NCI-H2029 (cell line): Measurements from ENCODE around the gene SF3B3.

ENCODE experiments used
- DNase-seq: peaks from one replicate; lab custom pipeline; 2025; lab: John Stamatoyannopoulos, UW

Gene SF3B3

GRCh38 chr16:70523743-70524398 is at the start of gene SF3B3:
Gene SF3B3 (plus strand): TSS chr16:70523816. CDS start chr16:70526657, 2,841 bp downstream.
- peak; percentile 56 for DNase-seq

- no peak for DNase-seq
Measured at GRCh38 chr16:70474320-70475053, 49.1 kb upstream of the SF3B3 start.

- DNase-seq = no peak
Measured at GRCh38 chr16:70475054-70475871, 48.4 kb upstream of the SF3B3 start.

GRCh38 chr16:70476272-70477020 is 47.2 kb upstream of the SF3B3 start:
- DNase-seq = no peak

GRCh38 chr16:70478169-70478568 is 45.4 kb upstream of the SF3B3 start:
- DNase-seq = no peak

DNA sequence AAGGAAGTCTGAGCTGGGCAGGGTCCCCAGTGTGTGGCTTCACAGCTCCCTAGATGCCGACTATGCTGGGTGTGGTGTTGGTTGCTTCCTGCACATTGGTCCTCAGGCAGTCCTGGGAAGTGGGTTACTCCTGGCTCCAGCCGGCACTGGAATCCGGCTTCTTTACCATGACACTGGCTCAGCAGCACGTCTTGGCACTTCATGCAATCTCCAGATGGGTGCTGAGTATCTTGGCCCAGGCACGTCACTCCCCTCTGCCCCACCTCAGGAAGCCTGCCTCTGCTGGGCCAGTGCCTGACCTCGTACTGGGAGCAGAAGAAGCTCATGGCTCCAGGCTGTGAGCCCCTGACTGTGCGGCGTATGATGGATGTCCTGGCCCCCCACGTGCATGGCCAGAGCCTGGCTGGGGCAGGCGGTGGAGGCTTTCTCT is 44.7 kb upstream of the SF3B3 start:
- DNase-seq = no peak

DNA sequence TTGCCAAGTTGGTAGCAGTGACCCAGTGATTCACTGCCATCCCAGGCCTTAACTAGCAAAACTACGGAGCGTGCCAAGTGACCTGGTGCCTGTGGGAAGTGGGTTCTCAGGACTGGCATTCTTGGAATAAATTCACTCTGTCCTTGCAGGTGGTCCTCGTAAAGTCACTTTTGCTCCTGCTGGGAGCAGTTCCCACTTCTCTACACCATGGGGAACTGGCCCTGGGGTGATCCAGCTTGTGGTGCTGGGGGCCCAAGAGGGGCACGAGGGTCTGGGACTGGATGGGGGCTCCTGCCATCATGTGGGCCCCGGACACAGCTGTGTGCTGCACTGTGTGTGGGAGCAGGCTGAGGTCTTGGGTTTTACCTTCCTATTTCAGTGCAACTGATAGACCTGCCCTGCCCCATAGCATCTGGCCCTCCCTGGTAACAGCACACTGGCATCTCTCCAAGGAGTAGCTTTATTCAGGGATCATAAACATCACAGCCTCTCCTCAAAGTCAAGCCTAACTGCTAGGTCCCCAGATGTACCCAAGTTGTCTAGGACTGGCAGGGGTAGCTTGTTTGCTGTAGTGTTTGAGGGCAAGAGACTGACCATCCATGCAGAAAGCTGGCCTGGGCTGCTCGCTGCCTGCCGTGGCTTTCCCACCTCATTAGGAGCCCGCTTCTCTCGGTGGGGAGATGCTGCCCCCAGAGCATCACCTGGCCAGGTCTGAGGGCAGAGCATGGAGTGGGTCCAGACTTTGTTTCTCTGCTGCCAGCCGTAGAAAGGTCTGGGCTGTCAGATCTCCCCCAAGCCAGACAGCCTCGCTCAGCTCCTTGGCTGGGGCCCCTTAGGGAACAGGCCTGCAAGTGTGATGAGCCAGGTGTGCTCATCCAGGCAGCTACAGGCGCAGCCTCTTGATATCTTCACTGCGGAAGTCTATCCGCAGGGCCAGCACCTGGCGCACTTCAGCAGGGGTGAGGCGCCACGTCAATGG is 43.2 kb upstream of the SF3B3 start:
- DNase-seq = no peak

DNA sequence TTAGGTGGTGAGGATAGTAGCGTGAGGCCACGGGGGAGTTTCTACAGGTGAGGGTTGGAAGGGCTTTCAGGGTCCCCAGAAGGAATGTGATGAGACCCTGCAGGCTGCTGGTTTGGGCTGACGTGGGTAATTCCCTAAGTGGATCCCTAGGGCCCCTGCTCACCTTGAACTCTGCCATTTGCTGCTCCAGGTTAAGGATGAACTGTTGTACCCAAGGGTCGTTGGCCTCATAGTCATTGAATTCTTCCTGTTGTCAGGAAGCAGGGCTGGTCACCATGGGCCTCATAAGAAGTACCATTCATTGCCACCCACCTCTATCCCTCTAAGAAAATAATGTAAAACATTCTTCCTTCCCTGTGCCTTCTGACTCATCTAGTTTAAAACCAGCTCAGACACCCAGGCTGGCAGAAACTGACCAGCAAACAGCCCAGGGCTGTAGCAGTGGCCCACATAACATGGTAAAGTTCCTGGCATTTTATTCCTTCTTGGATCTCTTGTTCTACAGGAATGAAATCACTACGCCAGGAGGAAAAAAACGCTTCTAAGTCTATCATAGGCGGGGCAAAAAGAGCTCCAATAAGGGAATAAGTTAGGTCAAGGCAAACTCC is 41.6 kb upstream of the SF3B3 start:
- no peak for DNase-seq

DNA sequence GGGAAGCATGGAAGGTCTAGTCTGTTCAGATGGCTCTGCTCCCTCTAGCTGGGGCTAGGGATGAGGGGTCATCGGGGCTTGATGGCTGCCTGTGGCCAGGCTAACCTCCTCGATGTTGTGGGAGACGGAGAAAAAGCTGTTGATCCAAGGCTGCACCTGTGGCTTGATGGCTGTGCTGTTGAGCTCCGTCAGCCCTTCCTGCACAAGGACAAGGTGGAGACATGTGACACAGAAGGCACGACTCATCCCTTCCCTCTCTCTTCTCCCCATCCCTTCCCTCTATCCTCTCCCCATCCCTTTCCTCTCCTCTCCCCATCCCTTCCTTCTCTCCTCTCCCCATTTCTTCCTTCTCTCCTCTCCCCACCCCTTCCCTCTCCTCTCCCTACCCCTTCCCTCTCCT is 41.0 kb upstream of the SF3B3 start:
- DNase-seq = no peak

GRCh38 chr16:70483426-70483825 is 40.2 kb upstream of the SF3B3 start:
- no peak for DNase-seq

DNA sequence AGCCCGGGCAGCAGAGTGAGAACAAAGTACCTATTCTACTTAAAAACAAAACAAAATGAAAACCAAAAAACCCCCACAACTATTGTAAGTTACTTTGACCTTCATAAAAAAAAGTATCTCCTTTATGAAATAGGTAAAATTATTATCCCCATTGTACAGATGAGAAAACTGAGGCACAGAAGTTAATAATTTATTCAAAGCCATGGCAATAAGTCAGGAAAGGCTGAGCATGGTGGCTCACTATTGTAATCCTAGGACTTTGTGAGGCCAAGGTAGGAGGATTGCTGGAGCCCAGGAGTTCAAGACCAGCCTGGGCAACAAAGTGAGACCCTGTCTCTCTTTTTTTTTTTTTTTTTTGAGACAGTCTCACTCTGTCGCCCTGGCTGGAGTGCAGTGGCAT is 38.7 kb upstream of the SF3B3 start:
- no peak for DNase-seq

GRCh38 chr16:70490261-70490660 is 33.4 kb upstream of the SF3B3 start:
- no peak for DNase-seq

- no peak for DNase-seq
Measured at GRCh38 chr16:70493802-70494201, 29.8 kb upstream of the SF3B3 start.

DNA sequence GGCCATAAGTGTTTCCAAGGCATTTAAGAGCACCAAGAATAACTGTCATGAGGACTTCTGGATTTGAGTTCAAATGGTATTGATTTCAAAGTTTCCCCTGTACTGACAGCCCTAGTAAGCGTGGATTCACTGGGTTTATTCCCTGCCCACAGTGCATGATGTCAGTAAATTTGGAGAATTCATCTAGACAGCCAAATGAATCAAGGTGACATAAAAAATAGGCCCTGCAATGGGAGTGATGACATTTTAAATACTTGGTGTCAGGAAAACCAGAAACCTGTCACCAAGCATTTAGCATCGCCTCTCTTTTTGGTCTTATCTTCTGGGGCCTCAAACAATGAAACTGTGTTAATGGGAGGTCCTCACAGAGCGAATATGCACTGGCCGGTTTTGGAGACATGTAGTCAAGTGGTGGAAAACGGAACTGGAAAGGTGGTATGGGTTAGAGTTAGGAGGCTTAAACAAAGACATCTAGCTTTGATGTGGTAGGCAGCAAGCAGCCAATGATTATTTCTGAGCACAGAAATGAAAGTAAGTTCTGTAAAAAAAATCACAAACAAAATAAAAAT is 29.3 kb upstream of the SF3B3 start:
- no peak for DNase-seq

DNA sequence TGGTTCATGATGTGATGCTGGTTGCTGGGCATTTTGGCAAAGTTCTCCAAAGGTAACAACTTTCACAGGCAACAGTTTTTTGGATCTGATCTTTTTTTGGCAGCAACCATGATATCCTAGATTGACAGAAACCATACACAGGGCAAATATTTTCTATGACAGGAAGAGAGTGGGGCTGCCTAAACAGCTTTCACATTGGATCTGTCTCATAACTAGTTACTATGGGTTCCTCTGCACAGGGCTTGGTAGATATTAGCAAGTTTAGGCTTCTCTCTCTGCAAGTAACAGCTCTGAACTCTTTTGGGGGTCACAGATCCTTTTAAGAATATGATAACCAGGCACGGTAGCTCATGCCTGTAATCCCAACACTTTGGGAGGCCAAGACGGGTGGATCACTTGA is 28.8 kb upstream of the SF3B3 start:
- DNase-seq = no peak

DNA sequence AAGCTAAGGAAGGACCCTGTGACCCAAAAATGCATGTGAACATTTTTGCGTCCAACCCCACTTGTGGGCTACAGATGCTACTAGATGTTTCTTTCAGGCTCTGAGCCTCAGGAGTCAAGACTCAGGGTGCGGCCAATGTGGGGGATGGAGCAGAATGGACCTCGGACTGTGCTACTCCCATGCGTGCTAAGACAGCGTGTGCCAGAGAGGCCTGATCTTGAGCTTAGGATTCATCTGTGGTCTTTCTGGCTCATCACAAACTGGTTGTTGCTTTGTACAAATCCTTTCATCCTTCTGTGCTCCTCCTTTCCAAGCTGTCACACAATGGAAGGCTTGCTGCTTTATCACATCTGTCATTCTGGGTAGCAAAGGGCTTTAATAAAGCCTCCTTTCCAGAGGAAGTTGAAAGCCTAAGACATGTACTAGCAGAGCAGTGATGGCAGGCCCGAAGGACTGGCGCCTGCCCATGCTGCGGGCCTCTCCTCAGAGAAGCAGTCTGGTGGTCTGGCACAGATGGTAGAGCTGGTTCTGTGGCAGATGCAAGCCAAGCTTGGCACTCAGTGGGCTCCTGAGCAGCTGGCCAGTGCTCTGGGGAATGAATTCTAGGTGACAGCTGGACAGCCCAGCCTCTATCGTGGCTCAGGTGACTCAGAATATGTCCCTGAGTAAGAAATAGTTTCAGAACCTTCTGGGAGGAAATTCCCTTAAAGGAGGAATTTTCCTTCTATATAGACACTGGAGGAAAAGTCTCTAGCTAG is 28.0 kb upstream of the SF3B3 start:
- DNase-seq = no peak

DNA sequence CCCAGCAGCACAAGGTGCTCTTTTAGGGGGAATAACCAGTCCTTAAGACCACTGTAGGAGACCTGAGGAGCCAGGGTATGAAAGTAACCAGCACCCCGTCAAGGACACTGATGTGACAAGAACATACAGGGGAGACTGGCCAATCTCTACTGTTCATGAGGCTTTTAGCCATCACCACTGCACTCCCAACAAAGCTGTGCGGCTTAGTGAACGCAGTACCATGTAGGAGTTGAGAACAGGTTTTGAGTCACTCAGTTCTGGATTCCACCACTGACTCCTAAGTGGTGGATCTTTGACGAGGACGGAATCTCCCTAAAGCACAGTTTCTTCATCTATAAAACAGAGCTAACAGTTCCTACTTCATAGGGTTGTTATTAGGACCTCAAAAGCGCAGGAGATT is 27.1 kb upstream of the SF3B3 start:
- no peak for DNase-seq

DNA sequence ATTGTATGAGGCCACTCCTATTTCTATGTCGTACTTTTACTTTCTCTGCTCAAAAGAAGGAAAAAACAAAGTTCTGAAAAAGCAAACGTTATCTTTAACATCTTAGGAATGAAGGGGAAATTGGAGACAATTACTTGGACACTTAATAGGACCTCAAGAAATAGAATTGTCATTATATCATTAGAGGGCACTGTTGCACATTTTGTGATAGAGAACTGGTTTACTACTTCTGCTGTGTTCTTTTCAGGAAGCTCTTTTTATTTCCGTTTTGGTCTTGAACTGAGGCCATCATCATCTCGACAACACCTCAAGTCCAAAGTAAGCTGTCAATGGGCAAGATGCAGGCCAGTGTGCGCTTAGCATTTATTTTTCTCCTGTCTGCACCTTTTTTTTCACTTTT is 14.9 kb upstream of the SF3B3 start:
- DNase-seq = no peak

DNA sequence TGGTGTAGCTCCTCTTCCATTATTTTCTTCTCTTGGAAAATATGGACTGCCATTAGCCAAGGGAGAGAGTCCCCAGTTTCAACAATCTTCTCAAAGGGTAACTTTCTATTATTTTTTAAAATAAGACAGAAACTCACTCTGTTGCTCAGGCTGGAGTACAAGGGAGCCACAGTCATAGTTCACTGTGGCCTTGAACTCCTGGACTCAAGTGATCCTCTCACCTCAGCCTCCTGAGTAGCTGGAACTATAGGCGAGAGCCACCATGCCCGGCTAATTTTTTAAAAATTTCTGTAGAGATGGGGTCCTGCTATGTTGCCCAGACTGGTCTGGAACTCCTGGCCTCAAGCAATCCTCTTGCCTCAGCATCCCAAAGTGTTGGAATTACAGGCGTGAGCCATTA is 13.4 kb upstream of the SF3B3 start:
- no peak for DNase-seq
